Dermis blood vessel endothelial cell (primary cell): ENCODE results near the gene OGFOD2. TPM values are rescaled to one million over a fixed set of nuclear protein-coding genes. Genes with fewer than 3 reads are reported as not detected.
"Not testable (repeated sequence)": the region's sequence is repeated elsewhere in the genome, so short reads cannot be mapped to it uniquely, and the experiment has no call there.

ENCODE experiments used
- DNase-seq: peaks from one replicate; pipeline ENCODE4 v3.0.0; 2010
- total RNA-seq: library from RNA; depleted of rRNA; stranded (reverse); fragments of >200 nt; gene quantifications from 2 replicates; pipeline ENCODE4 v1.2.3, GENCODE V29; 2014

Gene OGFOD2
- total RNA-seq, 1 donor from 2014 or later, result 10.4 TPM

GRCh38 chr12:123005081-123005626 is 30.1 kb downstream of the OGFOD2 start:
- no peak for DNase-seq

GRCh38 chr12:123006977-123007376 is 31.9 kb downstream of the OGFOD2 start:
- DNase-seq, result no peak

DNA sequence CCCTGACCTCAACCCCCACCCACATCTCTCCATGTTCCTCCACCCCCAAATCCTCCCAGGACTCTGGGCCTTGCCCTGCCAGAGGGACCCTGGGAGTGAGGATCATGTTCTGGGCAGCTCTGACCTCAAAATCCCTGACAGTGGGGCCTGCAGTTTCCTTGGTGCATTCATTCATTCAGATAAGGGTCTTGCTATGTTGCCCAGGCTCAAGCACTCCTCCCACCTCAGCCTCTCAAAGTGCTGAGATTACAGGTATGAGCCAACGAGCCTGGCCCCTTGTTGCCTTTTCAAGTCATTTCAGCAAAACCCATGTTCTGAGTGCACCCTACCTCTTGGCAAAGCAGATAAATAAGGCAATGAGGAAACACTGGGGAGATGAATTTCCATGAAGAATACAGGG is 35.1 kb downstream of the OGFOD2 start:
- no peak for DNase-seq

GRCh38 chr12:123010681-123011080 is 35.6 kb downstream of the OGFOD2 start:
- no peak for DNase-seq

DNA sequence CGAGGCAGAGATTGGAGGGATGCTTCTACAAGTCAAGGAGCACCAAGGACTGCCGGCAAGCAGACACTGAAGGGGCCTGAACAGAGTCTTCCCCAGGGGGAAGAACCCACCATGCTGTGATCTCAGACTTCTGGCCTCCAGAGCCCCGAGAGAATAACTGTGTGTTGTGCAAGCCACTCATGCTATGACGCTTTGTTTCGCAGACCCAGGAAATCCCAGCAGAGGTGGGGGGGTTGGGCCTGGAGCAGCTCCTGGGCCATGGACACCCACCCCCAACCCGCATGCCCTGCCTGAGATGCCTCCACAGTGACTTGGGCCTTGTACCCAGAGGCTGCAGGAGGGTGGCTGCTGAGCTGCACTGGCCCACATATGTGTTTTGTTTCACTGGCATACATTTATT is 36.7 kb downstream of the OGFOD2 start:
- no peak for DNase-seq

DNA sequence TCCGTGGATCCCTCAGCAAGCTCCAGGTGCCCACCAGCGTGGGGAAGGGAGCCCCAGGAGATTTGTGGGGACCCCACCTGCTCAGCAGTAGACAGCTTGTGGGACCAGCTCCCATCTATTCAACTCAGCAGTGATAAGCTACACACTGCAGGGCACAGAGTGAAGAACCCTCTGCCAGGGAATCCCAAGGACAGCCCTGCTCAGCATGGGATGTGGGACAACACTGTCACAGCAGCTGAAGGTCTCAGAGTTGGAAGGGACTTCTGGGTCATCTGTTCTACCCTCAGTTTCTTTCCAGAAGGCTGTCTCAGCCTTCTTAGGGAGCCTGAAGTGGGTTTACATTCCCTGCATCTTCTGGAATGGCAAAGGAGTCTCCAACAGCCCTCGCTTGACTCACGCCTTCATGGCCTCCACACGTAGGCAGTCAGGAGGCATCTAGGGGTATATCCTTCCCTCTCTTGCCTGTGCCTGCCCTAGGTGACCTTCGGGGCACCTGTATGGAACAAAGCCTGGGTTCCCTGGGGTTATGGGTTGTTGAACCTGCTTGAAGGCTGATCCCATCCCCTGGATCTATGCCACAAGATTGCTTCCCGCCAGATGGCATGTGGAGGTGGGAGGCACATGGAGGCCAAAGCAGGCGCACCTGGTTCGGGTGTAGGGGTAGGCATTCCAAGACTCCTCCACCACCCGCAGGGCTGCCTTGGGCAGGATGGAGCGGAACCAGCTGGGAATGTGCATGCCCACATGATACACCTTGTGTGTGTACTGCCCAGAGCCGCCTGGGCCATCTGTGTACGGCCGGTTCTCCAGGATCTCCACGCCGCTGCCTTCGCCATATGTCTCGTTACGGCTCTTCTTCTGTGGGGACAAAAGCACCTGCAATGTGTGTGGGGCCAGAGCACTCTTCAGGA is 38.4 kb downstream of the OGFOD2 start:
- no peak for DNase-seq

- not testable (repeated sequence) for DNase-seq
These were observed 39.4 kb downstream of the OGFOD2 start for GRCh38 chr12:123014473-123014872.

- no peak for DNase-seq
These were observed 42.7 kb downstream of the OGFOD2 start for GRCh38 chr12:123017753-123018152.

GRCh38 chr12:123019841-123020138 is 44.7 kb downstream of the OGFOD2 start:
- DNase-seq, result no peak

- no peak for DNase-seq
These were observed 46.9 kb downstream of the OGFOD2 start for GRCh38 chr12:123021688-123022604.

DNA sequence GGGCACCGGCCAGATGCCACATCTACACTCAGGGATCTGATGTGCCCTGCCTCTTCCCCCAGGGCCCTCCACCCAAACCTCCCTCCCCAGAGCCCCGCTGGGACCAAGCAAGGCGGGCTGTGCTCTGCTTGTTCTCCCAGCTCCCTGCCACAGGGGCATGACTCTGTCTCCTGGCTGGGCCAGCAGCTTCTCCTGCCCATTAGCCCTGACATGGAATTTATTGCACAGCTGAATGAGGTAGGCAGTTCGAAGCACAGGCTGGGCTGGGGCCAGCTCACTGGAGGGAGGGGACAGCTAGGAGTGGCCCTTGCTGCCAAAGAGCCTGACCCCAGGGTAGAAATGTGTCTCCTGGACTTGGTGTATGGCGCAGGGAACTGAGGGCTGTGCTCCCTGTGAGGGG is 47.8 kb downstream of the OGFOD2 start:
- no peak for DNase-seq

DNA sequence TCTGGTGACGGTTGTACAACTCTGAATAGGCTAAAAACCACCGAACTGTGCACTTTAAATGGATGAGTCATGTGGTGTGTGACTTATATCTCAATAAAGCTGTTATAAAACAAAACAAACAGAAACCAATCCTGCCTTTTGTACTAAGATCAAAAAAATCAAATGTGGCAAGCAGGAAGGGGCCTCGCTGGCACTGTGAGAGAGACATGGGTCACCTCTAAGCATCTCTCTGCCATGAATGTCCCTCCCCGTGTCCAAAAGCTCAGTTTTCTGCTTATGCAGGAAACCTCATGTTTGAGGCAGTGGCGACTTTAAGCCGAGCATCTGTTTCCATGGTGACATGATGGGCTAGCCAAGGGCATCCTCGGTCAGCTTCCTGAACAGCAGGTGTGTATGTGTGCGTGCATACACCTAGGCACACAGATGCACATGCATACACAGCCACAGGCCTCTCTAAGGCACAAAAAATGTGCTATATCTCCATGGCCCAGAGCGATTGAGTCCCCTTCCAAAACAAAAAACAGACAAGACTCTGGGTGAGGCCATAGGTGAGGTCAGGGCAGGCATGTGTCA is 49.9 kb downstream of the OGFOD2 start:
- peak; percentile 27 for DNase-seq

- DNase-seq, result no peak
These were observed 51.2 kb downstream of the OGFOD2 start for GRCh38 chr12:123026094-123026853.

- DNase-seq, result no peak
These were observed 52.8 kb downstream of the OGFOD2 start for GRCh38 chr12:123027726-123028445.

- no peak for DNase-seq
These were observed 53.4 kb downstream of the OGFOD2 start for GRCh38 chr12:123028475-123028874.

DNA sequence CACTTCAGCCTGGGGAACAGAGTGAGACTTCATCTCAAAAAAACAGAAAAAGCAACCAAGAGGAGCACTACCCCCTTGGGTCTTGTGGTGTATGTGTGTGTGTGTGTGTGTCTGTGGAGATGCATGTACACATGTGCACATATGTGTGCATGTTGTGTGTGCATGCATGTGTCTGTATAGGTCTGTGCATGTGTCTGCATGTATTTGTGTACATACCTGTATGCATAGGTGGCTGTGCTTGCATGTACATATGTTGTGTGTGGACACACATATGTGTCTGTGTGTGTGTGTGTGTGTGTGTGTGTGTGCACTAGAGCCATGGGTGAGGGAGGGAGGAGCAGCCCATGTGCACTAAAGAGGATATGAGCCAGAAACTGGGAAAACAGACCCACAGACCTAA is 54.5 kb downstream of the OGFOD2 start:
- DNase-seq, result no peak

Other genes starting within 250 kb of the OGFOD2 start
- gene HCAR1, start 244.4 kb upstream of the OGFOD2 start, total RNA-seq, result 0.05 TPM in 1 of 2 replicates, not detected in the other
- 27.1 and 39.8 TPM in 2 replicates for gene DENR, start 222.4 kb upstream of the OGFOD2 start, total RNA-seq
- 0.23 and 0.51 TPM in 2 replicates for gene CCDC62, start 200.7 kb upstream of the OGFOD2 start, total RNA-seq
- 132 and 200 TPM in 2 replicates for gene HIP1R, start 139.8 kb upstream of the OGFOD2 start, total RNA-seq
- 19.6 and 21.2 TPM in 2 replicates for gene VPS37B, start 79.1 kb upstream of the OGFOD2 start, total RNA-seq
- gene ABCB9, start 8.8 kb upstream of the OGFOD2 start, total RNA-seq, result 8.5 and 10.9 TPM in 2 replicates
- gene ARL6IP4, start 5.4 kb downstream of the OGFOD2 start, total RNA-seq, result 213 and 267 TPM in 2 replicates
- gene PITPNM2, start 175.8 kb downstream of the OGFOD2 start, total RNA-seq, result 8.8 and 12.1 TPM in 2 replicates